ENCODE data around the gene COL9A2. TPM values are rescaled to one million over a fixed set of nuclear protein-coding genes. Genes with fewer than 3 reads are reported as not detected.

COL9A2 gene
- polyA plus RNA-seq, 10 donors: 1.2 to 2.7 (median 1.6) TPM

- no peak for DNase-seq
Observed at GRCh38 chr1:40318970-40319621, 2.0 kb upstream of the COL9A2 start.

- no peak for DNase-seq
Observed at GRCh38 chr1:40318476-40318875, 1.4 kb upstream of the COL9A2 start.

- no peak for DNase-seq
Observed at GRCh38 chr1:40317394-40318074, 448 bp upstream of the COL9A2 start.

GRCh38 chr1:40315795-40316594, 1.1 kb downstream of the COL9A2 start:
- peak in 1 of 3 donors; percentile 63 for DNase-seq

- peak; percentile 74 to 93 (median 89) for DNase-seq
Observed at GRCh38 chr1:40315239-40315794, 1.8 kb downstream of the COL9A2 start.

GRCh38 chr1:40314721-40315238, 2.3 kb downstream of the COL9A2 start:
- peak in 1 of 3 donors; percentile 24 for DNase-seq

GRCh38 chr1:40313958-40314720, 2.9 kb downstream of the COL9A2 start:
- DNase-seq: no peak

- no peak for DNase-seq
Observed at GRCh38 chr1:40313329-40313957, 3.6 kb downstream of the COL9A2 start.

DNA sequence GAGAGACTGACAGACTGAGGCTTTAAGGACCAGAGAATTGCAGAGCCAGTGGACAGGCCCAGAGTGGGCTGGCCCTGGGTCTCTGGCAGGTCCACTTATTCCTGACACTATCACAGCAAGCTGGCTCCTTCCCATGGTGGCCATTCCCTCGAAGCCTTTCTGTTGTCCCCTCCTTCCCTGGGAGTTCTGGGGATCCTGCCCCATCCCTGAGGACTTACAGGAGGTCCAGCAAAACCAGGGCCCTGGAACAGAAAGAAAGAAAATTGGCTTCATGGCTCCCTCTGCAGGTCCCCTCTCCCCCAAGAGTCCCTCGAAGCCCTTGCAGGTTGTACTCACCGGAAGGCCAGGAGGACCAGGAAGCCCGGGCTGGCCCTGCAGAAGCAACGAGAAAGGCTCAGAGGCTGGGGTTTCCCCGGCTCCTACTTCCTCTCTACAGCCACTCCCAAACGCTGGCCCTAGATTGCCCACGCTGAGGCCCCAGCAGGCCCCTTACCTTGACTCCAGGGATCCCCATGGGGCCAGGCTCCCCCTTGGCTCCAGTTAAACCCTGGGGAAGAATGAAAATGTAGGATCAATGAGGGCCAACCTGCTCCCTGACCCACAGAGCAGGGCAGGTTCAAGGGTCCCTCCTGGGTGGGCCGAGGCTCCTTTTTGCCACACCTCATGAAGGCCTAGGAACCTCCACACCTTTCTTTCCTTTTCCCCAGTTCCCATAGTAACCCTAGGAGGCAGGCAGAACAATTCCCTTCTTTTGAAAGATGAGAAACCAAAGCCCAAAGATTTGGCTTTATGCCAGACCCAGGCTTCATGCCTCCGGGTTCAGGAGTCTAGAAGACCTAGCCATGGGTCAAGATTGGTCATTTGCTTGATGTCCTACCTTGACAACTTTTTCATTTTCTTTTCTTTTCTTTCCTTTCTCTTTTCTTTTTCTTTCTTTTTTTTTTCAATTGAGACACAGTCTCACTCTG, 4.6 kb downstream of the COL9A2 start:
- DNase-seq: no peak

- DNase-seq: no peak
Observed at GRCh38 chr1:40311692-40312091, 5.4 kb downstream of the COL9A2 start.

- DNase-seq: no peak
Observed at GRCh38 chr1:40310983-40311642, 6.0 kb downstream of the COL9A2 start.

DNA sequence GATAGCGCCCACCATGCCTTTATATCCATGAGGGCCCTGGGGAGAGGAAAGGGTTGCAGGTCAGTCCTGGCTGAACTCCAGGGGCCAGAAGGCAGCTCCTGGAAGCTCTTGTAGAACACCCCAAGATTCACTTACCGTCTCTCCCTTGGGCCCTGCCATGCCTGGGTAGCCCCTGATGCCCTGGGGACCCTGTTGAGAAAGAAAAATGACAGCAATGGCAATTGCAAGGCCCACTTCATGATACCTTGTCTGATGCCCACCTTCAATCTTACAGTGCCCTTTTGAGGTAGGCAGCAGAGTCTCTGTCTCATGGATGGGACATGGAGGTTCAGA, 7.0 kb downstream of the COL9A2 start:
- DNase-seq: no peak

GRCh38 chr1:40309374-40310128, 7.5 kb downstream of the COL9A2 start:
- peak in 2 of 3 donors; percentile 31 to 34 for DNase-seq

GRCh38 chr1:40308036-40308727, 8.9 kb downstream of the COL9A2 start:
- peak in 1 of 3 donors; percentile 35 for DNase-seq

DNA sequence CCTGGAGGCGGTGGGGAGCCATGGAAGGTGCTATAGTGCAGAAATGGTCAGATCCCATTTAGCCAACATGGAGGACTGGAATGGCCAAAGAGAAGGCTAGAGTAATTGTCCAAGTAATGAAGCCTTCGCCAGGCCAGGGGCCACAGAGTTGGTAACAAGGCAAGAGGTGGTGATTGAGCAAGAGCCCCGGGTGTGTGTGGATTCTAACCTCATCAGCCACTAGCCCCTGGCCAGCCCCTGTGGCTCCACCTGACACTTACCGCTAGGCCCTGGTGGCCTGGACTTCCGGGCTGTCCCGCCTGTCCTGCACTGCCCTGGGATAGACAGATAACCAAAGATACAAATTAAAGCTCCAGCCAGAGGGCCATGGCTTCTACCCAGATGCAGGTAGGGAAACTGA, 9.9 kb downstream of the COL9A2 start:
- no peak for DNase-seq

DNA sequence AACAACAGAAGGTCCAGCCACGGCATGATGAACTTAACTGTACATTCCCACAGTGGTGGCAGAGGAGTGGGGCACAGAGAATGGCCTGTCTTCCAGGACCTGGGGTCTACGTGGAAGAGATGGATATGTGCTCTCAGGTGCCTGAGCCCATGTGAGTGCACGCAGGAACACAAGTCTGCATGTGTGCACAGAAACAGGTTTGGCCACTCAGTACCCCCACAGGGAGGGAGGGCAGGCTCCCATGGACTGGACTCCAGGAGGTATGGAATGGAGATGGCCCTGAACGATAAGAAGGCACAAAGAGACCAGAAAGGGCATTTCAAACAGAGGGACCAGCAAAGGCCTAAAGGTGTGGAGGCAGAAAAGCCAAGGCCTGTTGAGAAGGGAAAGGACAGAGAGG, 10.8 kb downstream of the COL9A2 start:
- no peak for DNase-seq

GRCh38 chr1:40305871-40306270, 11.2 kb downstream of the COL9A2 start:
- DNase-seq: no peak

DNA sequence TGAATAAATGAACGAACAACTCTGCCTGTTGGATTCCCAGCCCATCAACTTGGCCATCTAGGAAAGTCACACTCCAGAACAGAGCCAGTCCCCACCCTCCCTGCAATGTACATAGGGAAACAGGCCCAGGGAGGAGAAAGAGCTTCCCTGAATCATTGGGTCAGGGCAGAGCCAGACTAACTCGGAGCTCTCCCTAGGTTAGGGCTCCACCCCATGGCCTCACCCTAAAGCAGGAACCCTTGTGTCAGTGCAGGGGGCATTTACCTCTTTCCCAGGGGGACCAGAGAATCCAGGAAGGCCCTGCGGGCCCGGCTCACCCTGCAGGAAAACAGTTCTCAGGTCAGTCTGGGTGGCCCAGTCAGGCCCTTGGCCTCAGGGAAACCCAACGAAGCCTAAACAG, 11.6 kb downstream of the COL9A2 start:
- DNase-seq: no peak
